Stimulated activated naive CD8-positive, alpha-beta T cell treated with anti-CD3 and anti-CD28 coated beads, Interleukin-15, Interleukin-2, amounts not matched to agents 100 U/mL and 50 U/mL, for 24 hours (primary cell): Measurements from ENCODE around the gene INO80B.
A peak's percentile ranks its signal among the peaks of the same experiment; 100 is the strongest.

Experiments used
- ATAC-seq: fragments of 150-1000 bp; cut with Tn5 transposase; one replicate; pipeline ENCODE4 v1.10.0; 2021
- DNase-seq: peaks from one replicate; pipeline ENCODE4 v3.0.0; 2021

The INO80B gene

DNA sequence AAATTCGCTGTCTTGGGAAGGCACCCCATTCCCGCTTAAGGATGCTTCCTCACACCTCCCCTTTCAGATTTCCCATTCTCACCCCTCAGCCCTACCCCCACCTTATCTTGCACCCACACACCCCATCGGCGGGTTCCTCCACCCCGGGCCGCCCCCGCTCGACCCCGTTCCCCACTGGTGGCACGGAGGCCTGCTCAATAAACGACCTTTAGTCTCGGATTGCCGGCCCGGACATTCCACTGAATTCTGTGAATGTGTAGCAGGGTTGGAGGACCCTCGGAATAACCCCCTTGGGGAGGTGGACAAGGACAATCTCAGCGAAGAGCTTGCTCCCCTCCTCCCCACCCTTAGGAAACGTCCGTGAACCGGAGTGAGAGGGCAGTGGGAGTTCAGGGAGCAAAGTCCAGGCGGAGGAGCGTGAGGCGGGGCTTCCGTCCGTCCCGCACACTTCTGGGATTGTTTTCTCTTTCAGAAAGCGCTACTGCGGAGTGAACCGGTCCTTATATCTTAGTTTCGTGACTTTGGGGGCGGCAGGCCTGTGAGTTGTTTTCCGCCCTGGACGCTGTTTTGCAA is 47.3 kb downstream of the INO80B start:
- DNase-seq (no peak), ATAC-seq (no peak)

DNA sequence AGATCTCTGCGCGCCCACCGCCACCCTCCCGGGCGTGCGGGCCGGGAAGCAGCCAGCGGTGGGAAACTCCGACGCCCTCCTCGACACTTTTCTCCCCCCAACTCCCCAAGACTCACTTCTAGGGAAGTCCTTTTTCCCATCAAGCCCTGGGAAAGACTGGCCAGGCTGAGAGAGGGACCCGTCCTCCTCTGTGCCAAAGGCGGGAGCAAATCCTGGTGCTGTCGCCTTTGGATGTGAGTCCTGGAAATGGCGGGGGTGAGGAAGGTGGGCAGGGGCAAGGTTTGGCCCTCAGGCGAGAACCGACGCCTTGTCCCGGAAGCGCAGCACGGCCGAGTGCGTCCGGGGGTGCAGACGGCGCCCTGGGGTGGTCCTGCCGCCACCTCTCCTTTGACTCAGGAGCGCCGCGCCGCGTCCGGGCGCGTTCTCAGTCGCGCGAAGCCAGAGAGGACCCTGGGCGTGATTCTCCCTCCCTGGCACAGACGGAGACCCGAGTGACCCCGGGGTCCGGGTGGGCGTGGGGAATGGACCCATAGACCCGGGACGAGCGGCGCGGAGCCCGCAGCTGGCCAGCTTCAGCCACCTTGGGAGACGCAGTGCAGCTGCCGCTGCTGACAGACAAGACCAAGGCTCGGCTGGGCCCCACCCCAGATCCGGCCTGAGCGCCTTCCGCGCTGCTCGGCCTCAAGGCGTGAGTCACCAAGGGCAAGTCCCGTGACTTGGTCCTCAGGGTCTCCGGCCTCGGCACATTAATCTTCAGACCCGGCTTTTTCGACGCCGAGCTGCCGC is 48.0 kb downstream of the INO80B start:
- DNase-seq (peak; percentile 64), ATAC-seq (peak; percentile 37)

DNA sequence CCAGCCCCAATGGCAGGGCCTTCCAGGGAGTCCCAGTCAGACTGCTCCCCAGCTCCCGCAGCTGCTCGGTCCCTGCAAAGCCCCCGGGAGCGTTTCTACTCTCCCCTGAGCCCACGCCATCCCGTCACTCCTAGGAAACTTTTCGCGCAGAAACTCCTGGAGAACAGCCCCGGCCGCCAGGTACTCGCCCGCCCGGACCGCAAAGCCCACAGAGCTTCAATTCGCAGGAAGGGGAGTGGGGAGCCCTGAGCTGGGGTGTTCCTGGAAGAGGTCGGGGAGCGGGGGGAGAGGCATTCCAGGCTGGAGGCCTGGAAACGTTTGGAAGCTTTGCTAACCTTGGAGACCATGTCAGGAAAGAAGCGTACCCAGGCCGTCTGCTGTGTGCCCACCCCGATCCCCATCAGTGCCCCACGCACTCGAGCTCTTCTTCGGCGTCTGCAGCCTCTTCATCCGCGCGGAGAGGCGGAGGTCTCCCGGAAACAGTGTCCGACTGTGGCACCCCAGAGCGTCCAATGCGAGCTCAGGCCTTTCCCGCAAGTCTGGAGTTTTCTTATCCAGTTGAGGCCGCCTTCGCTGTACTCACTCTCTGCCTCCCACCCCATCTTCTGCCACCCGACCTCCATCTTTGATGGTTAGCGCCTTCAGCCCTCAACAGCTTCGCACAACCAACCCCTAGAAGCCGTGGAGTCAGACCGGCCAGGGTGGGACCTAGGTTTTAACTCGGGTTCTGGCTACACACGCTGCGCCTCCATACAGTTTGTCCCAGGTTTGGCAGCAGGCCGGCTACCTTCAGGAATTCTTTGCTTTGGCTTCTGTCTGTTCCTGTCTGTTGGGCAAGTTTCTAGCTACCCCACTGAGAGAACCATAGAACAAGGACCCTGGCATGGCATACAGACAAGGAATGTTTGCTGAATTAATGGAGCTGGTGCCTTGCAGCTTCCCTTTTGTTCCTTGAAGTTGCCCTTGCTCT is 48.9 kb downstream of the INO80B start:
- DNase-seq (no peak), ATAC-seq (no peak)

DNA sequence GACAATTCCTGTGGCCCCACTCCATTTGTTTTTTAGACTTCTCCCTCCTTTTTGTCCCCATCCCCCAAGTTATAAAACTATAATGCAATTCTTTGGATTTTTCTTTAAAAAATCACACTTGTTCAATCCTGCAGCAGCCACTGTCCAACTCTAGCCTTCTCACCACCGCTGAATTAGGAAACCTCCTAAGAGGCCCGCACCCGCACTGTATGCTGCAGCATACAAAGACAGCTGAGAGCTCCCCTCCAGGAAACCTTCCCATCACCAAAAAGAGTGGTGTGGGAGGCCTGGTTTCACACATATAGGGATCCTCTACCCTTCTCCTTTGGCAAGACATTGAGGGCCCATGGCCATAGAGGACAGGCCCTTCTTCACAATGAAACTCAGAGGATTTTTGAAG is 49.7 kb downstream of the INO80B start:
- DNase-seq (no peak), ATAC-seq (no peak)

DNA sequence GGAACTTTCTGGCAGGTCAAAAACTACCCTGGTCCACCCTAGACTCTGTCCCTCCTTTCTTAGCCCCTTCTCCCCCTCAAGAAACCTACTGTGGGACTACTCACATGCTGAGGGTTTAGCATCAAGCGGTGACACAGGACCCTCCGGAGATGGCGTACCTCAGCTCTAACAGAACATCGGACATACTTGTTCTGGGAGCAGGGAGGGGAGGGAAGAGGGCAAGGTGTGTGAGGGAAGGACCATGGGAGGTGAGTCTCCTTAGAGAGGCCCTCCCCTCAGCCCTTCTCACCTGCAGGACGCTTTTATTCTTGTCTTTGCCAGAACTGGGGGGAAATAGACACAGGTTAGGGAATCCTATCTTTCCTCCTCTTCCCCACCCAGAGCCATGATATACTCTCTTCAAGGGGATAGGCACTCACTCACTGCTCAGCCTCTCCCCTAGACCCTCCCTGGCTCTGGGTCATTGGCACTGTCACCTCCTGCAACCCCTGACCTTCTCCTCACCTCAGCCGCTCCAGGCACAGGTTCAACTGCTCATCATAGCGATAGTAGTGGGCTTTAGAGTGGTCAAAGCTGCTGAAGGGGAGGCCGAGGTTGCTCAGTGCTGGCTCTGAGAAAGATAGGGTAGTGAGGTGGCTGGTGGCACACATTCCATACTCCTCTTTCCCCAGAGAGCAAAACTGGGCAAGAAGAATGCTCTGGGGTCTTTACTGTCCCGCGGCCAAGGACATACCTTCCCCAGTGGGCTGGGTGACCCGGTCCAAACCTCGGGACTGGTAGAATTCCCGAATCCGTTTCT is 50.8 kb downstream of the INO80B start:
- DNase-seq (no peak), ATAC-seq (no peak)

DNA sequence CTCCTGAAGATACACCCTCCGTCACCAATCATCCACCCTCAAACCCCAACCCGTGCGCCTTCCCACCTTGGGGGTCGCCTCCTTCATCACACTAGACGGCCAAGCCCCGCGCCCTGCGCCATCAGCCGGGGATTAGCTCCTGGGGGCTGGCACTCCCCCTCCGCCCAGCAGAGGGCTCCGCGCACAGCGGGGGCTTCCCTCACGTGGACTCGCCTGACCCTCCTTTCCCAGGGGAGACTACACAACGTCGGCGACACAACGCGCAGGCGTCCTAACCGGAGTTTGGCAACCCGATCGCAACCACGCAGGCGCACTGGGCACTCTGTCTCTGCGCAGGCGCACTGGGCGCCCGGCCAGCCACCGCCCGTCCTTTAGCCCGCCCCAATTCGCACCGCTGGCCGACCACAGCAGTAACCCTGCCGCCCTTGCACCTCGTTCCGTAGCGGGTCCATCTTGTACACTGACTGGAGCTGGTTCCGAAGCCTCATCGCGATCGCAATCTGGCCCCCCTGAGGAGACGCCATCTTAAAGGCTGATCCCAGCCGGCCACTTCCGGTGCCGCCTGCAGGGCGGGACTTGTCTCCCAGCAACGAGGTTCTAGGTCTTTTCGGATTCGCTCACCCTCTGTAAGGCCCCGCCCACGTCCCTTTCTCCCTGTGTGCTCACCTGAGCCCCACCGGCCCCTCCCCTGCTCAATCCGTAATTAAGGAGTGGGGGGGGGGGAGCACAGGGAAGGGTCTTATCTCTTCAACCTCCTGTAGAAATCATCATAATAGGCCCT is 52.4 kb downstream of the INO80B start, which contains the start of gene PCGF1:
Gene PCGF1, minus strand, starts transcription at position 551 of the 781 bp plus-strand sequence. Its CDS starts 27 bp downstream, at position 524.
- ATAC-seq: peak; percentile 89
- DNase-seq: peak; percentile 100
